HG03460 (cell line): ENCODE data around the gene CNBP.
"Not testable (repeated sequence)": the region's sequence is repeated elsewhere in the genome, so short reads cannot be mapped to it uniquely, and the experiment has no call there.

Source experiments
- ATAC-seq: cut with Tn5 transposase; IDR thresholded peaks from one replicate; pipeline ENCODE4 v1.9.1; 2021; ENCODE audit not compliant: unreplicated experiment

The CNBP gene

GRCh38 chr3:129183569-129184395, at the start of gene CNBP:
Gene CNBP, minus strand, starts transcription at chr3:129183896. Its CDS starts 12,139 bp downstream, at chr3:129171757.
- ATAC-seq: peak; percentile 96

- no peak for ATAC-seq
Observed at GRCh38 chr3:129231331-129232119, 47.8 kb upstream of the CNBP start.

GRCh38 chr3:129230311-129231019, 46.8 kb upstream of the CNBP start:
- no peak for ATAC-seq

GRCh38 chr3:129228891-129229585, 45.3 kb upstream of the CNBP start:
- no peak for ATAC-seq

- no peak for ATAC-seq
Observed at GRCh38 chr3:129226374-129226773, 42.7 kb upstream of the CNBP start.

GRCh38 chr3:129224984-129225393, 41.3 kb upstream of the CNBP start:
- ATAC-seq: no peak

- ATAC-seq: not testable (repeated sequence)
Observed at GRCh38 chr3:129224387-129224786, 40.7 kb upstream of the CNBP start.

GRCh38 chr3:129218742-129219141, 35.0 kb upstream of the CNBP start:
- no peak for ATAC-seq

- ATAC-seq: no peak
Observed at GRCh38 chr3:129213238-129213637, 29.5 kb upstream of the CNBP start.

GRCh38 chr3:129211772-129212171, 28.1 kb upstream of the CNBP start:
- no peak for ATAC-seq

GRCh38 chr3:129211345-129211744, 27.6 kb upstream of the CNBP start:
- ATAC-seq: no peak

- ATAC-seq: no peak
Observed at GRCh38 chr3:129207479-129207878, 23.8 kb upstream of the CNBP start.

GRCh38 chr3:129205109-129205832, 21.6 kb upstream of the CNBP start:
- ATAC-seq: no peak

GRCh38 chr3:129204473-129204872, 20.8 kb upstream of the CNBP start:
- no peak for ATAC-seq

- ATAC-seq: no peak
Observed at GRCh38 chr3:129199366-129199765, 15.7 kb upstream of the CNBP start.

GRCh38 chr3:129197321-129197720, 13.6 kb upstream of the CNBP start:
- ATAC-seq: no peak

- no peak for ATAC-seq
Observed at GRCh38 chr3:129196601-129197000, 12.9 kb upstream of the CNBP start.

GRCh38 chr3:129195731-129196256, 12.1 kb upstream of the CNBP start:
- no peak for ATAC-seq

GRCh38 chr3:129189793-129190192, 6.1 kb upstream of the CNBP start:
- ATAC-seq: not testable (repeated sequence)

- no peak for ATAC-seq
Observed at GRCh38 chr3:129187857-129188256, 4.2 kb upstream of the CNBP start.
